ENCODE data around the gene NOP10.

DNA sequence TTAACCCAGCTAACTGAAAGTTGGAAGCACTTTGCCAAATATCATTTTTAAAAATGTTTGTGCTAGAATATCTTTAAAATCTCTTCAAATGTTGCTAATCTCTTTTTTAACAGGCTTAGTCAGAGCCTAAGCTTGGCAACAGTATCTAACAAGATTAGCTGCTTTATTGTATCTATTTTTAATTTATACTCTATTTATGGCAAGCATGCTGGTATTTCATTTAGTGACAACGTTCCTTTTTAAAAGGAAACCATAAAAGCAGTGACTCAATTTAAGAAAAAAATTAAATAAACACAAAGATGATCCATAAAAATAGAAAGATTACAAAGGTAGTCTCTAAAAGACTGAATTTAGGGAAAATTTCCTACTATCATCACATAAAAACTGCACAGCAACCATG lies 45.9 kb downstream of the NOP10 start:
- TF ChIP-seq, protein P1, sequence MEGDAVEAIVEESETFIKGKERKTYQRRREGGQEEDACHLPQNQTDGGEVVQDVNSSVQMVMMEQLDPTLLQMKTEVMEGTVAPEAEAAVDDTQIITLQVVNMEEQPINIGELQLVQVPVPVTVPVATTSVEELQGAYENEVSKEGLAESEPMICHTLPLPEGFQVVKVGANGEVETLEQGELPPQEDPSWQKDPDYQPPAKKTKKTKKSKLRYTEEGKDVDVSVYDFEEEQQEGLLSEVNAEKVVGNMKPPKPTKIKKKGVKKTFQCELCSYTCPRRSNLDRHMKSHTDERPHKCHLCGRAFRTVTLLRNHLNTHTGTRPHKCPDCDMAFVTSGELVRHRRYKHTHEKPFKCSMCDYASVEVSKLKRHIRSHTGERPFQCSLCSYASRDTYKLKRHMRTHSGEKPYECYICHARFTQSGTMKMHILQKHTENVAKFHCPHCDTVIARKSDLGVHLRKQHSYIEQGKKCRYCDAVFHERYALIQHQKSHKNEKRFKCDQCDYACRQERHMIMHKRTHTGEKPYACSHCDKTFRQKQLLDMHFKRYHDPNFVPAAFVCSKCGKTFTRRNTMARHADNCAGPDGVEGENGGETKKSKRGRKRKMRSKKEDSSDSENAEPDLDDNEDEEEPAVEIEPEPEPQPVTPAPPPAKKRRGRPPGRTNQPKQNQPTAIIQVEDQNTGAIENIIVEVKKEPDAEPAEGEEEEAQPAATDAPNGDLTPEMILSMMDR (IDR thresholded peaks at IDR 0.05), result no peak
- no peak for TF ChIP-seq POLR2A (IDR thresholded peaks at IDR 0.05)

Measured in testis (tissue), 2 donors.